HEK293 (cell line): Measurements from ENCODE around the gene CCL16.

ENCODE experiments used
- AEBP2 ChIP-seq: fragments of 450-650 bp; formaldehyde crosslinking; IDR thresholded peaks from 2 replicates; pipeline ENCODE4 v1.5.1; 2016; ENCODE audit warnings: missing biosample characterization, missing genetic modification characterization, borderline replicate concordance
- GLIS2 ChIP-seq: fragments of 450-650 bp; formaldehyde crosslinking; IDR thresholded peaks from 2 replicates; pipeline ENCODE4 v1.5.1; 2016; ENCODE audit warnings: missing biosample characterization, missing genetic modification characterization
- INSM2 ChIP-seq: fragments of 450-650 bp; formaldehyde crosslinking; IDR thresholded peaks from 2 replicates; pipeline ENCODE4 v1.5.1; 2016; ENCODE audit warnings: missing biosample characterization, missing genetic modification characterization
- KLF16 ChIP-seq: fragments of 450-650 bp; formaldehyde crosslinking; IDR thresholded peaks from 2 replicates; pipeline ENCODE4 v1.5.1; 2017; ENCODE audit warnings: missing biosample characterization, missing genetic modification characterization
- MZF1 ChIP-seq: fragments of 450-650 bp; formaldehyde crosslinking; IDR thresholded peaks from 2 replicates; pipeline ENCODE4 v1.5.1; 2017; ENCODE audit warnings: missing biosample characterization, missing genetic modification characterization, borderline replicate concordance
- SETDB1 ChIP-seq: IDR thresholded peaks from one replicate; pipeline ENCODE4 v1.6.1; 2017; ENCODE audit warnings: mild to moderate bottlenecking, low read length, moderate library complexity, mixed read lengths; ENCODE audit not compliant: insufficient read length
- SP3 ChIP-seq: fragments of 450-650 bp; formaldehyde crosslinking; IDR thresholded peaks from 2 replicates; pipeline ENCODE4 v1.5.1; 2016; ENCODE audit warnings: missing biosample characterization, missing genetic modification characterization
- YY1 ChIP-seq: fragments of 450-650 bp; formaldehyde crosslinking; IDR thresholded peaks from 2 replicates; pipeline ENCODE4 v1.5.1; 2018; ENCODE audit warnings: missing biosample characterization, missing genetic modification characterization
- ZBTB8A ChIP-seq: fragments of 450-650 bp; formaldehyde crosslinking; IDR thresholded peaks from 2 replicates; pipeline ENCODE4 v1.5.1; 2016; ENCODE audit warnings: missing biosample characterization, missing genetic modification characterization
- ZFHX2 ChIP-seq: fragments of 450-650 bp; formaldehyde crosslinking; conservative IDR thresholded peaks from 2 replicates; pipeline ENCODE4 v1.5.1; 2016; ENCODE audit warnings: missing biosample characterization, missing genetic modification characterization
- ZNF24 ChIP-seq: fragments of 450-650 bp; formaldehyde crosslinking; IDR thresholded peaks from 2 replicates; pipeline ENCODE4 v1.5.1; 2016; ENCODE audit warnings: missing biosample characterization, missing genetic modification characterization
- ZNF280D ChIP-seq: fragments of 450-650 bp; formaldehyde crosslinking; IDR thresholded peaks from 2 replicates; pipeline ENCODE4 v1.5.1; 2016; ENCODE audit warnings: missing biosample characterization, missing genetic modification characterization
- ZNF341 ChIP-seq: fragments of 450-650 bp; formaldehyde crosslinking; IDR thresholded peaks from 2 replicates; pipeline ENCODE4; 2016; ENCODE audit warnings: low read depth, missing biosample characterization, missing genetic modification characterization
- ZNF362 ChIP-seq: fragments of 450-650 bp; formaldehyde crosslinking; IDR thresholded peaks from 2 replicates; pipeline ENCODE4 v1.5.1; 2016; ENCODE audit warnings: missing biosample characterization, missing genetic modification characterization
- ZNF394 ChIP-seq: fragments of 450-650 bp; formaldehyde crosslinking; IDR thresholded peaks from 2 replicates; pipeline ENCODE4 v1.5.1; 2016; ENCODE audit warnings: missing biosample characterization, missing genetic modification characterization, mild to moderate bottlenecking, moderate library complexity, borderline replicate concordance
- ZNF404 ChIP-seq: fragments of 450-650 bp; formaldehyde crosslinking; IDR thresholded peaks from 2 replicates; pipeline ENCODE4 v1.5.1; 2017; ENCODE audit warnings: missing biosample characterization, missing genetic modification characterization
- ZNF518A ChIP-seq: fragments of 450-650 bp; formaldehyde crosslinking; conservative IDR thresholded peaks from 2 replicates; pipeline ENCODE4 v1.5.1; 2016; ENCODE audit warnings: low read depth, missing biosample characterization, missing genetic modification characterization
- ZNF777 ChIP-seq: fragments of 450-650 bp; formaldehyde crosslinking; IDR thresholded peaks from 2 replicates; pipeline ENCODE4 v1.5.1; 2017; ENCODE audit warnings: missing biosample characterization, missing genetic modification characterization, borderline replicate concordance

Gene CCL16

GRCh38 chr17:35930211-35931065 is 50.9 kb downstream of the CCL16 start, which contains the start of gene RDM1 (continued):
- peak; percentile 18; the same call in 1 of the 2 replicates for TF ChIP-seq ZNF518A (tag by site-specific recombination)
- TF ChIP-seq INSM2, result no peak
- no peak for TF ChIP-seq ZNF24 (tag by site-specific recombination)
- TF ChIP-seq KLF16 (tag by site-specific recombination), result 0 out of 2 replicates have a peak, but pooled peaks have one; percentile 46
- TF ChIP-seq ZNF341 (tag by site-specific recombination), result peak; percentile 30; the same call in 1 of the 2 replicates
- peak; percentile 50 for TF ChIP-seq ZBTB8A (tag by site-specific recombination)
- peak; percentile 21; the same call in 1 of the 2 replicates for TF ChIP-seq ZNF394 (tag by site-specific recombination)
- no peak for TF ChIP-seq AEBP2 (tag by site-specific recombination)
- no peak for TF ChIP-seq GLIS2 (tag by site-specific recombination)
- peak; percentile 46; the same call in 1 of the 2 replicates for TF ChIP-seq ZNF362 (tag by site-specific recombination)
- TF ChIP-seq ZNF777 (tag by site-specific recombination), result no peak
- TF ChIP-seq ZNF280D (tag by site-specific recombination), result no peak
- TF ChIP-seq YY1 (tag by site-specific recombination), result no peak
- TF ChIP-seq MZF1 (tag by site-specific recombination), result 0 out of 2 replicates have a peak, but pooled peaks have one; percentile 9
- peak; percentile 72 for TF ChIP-seq ZFHX2 (tag by site-specific recombination)
- no peak for TF ChIP-seq ZNF404 (tag by site-specific recombination)
- peak; percentile 85 for TF ChIP-seq SP3 (tag by site-specific recombination)
- TF ChIP-seq SETDB1, result peak; percentile 26
- TF ChIP-seq, all 188 proteins: peak for 32
